ENCODE measurements around the gene KANTR. TPM values are rescaled to one million over a fixed set of nuclear protein-coding genes. Genes with fewer than 3 reads are reported as not detected.

KANTR gene
- total RNA-seq, 2 donors from 2014 or later, result 11.7 to 14.4 TPM

DNA sequence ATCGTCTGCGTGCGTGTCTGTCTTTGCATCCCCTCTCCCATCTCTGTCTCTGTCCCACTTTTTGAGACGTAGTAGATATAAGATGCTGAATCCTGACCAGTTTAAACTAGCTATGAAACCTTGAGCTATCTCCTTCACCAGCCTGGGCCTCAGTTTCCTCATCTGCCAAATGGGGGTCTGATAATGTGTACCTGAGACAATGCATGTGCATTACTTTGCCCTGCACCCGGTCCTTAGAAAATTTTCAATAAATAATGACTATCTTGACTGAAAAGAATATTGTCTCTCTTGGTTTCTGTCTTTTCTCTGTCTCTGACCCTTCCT, 602 bp downstream of the KANTR start:
- peaks cover 45% of the 10 kb centered on the region for H3K9me3 Mint-ChIP-seq
- H3K4me1 Mint-ChIP-seq, result peaks cover 6% of the 10 kb centered on the region
- H3K27ac ChIP-seq (ENCODE audit: low read depth, low read length), result no peak overlapping the region
- WGBS, 2 experiments (ENCODE audit: insufficient coverage in 1 of 2, insufficient read length in 1 of 2), result 3% methylated on average over 4 of the region's 5 CpGs; no CpG with 5 or more reads in 1 of the 2 experiments
- H3K27me3 ChIP-seq (ENCODE audit: control insufficient read depth, insufficient read depth, low read length, poor library complexity, severe bottlenecking), result no peaks in the 10 kb centered on the region
- H3K36me3 Mint-ChIP-seq (ENCODE audit: low read depth), result peaks cover 7% of the 10 kb centered on the region
- no peaks in the 10 kb centered on the region for H3K4me1 ChIP-seq (ENCODE audit: control insufficient read depth, insufficient read depth, low read length)
- H3K4me3 Mint-ChIP-seq, result peak overlapping the region; percentile 79
- peak overlapping the region; percentile 41 for H3K9ac ChIP-seq (ENCODE audit: extremely low read depth, low read length, poor library complexity, severe bottlenecking)
- peak overlapping the region; percentile 88 for H3K4me3 ChIP-seq (ENCODE audit: low read length)
- TF ChIP-seq, protein P1, sequence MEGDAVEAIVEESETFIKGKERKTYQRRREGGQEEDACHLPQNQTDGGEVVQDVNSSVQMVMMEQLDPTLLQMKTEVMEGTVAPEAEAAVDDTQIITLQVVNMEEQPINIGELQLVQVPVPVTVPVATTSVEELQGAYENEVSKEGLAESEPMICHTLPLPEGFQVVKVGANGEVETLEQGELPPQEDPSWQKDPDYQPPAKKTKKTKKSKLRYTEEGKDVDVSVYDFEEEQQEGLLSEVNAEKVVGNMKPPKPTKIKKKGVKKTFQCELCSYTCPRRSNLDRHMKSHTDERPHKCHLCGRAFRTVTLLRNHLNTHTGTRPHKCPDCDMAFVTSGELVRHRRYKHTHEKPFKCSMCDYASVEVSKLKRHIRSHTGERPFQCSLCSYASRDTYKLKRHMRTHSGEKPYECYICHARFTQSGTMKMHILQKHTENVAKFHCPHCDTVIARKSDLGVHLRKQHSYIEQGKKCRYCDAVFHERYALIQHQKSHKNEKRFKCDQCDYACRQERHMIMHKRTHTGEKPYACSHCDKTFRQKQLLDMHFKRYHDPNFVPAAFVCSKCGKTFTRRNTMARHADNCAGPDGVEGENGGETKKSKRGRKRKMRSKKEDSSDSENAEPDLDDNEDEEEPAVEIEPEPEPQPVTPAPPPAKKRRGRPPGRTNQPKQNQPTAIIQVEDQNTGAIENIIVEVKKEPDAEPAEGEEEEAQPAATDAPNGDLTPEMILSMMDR (conservative IDR thresholded peaks at IDR 0.05), result no peak
- H3K27ac Mint-ChIP-seq, result peak overlapping the region; percentile 92
- peaks cover 1% of the 10 kb centered on the region for H3K36me3 ChIP-seq (ENCODE audit: control insufficient read depth, insufficient read depth, low read length)
- no peaks in the 10 kb centered on the region for H3K9me3 ChIP-seq (ENCODE audit: control insufficient read depth, low read length)
- H3K27me3 Mint-ChIP-seq (ENCODE audit: insufficient read depth), result no peaks in the 10 kb centered on the region
- DNase-seq, result no peak

DNA sequence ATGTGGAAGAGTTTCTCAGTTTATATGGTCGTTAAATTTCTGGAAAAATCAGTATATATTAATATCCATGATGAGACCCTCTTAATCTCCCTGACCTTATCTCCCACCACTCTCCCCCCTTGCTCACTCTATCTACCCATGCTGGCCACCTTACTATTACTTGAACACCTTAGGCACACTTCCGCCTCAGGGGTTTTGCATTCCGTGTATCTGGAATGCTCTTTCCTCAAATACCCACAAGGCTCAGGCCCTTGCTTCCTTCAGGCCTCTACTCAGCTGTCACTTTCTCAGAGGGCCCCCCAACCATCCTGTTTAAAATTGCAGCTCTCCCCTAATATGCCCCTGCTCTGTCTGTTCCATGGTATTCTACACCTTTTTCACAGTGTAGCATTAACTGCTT, 1.9 kb downstream of the KANTR start:
- no peak overlapping the region for H3K4me3 Mint-ChIP-seq

DNA sequence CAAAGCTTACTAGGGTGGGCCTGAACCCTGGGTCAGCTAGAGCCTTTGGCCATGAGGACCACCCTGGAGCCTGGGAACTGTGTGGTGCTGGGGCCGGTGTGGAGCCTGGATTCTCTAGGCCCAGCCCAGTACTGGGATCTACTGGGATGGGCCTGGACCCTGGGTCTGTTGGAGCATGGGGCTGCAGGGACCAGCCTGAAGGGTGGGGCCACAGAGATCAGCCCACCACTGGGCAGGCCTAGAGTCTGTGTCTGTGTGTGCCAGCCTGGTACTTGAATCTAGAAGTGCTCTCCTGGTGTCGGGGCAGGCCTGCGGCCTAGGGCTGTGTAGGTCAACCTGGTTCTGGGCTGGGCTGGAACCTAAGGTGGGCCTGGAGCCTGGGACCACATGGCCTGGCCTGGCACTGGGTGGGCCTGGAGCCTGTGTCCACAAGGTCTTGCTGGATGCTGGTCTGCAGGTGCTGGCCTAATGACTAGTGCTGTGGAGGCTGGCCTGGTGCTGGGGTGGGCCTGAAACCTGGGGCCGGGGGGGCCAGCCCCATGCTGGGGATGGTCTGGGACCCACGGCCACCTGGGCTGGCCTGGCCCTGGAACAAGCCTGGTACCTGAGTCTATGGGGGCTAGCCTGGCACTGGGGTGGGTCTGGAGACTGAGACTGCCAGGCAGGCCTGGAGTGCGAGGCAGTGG, 21.1 kb downstream of the KANTR start:
- no peak overlapping the region for H3K4me3 ChIP-seq (ENCODE audit: low read length)
- no peaks in the 10 kb centered on the region for H3K27me3 ChIP-seq (ENCODE audit: control insufficient read depth, insufficient read depth, low read length, poor library complexity, severe bottlenecking)
- Mint-ChIP-seq H3K27me3 (ENCODE audit: insufficient read depth) (no peaks in the 10 kb centered on the region), H3K36me3 (ENCODE audit: low read depth) (peaks cover 17% of the 10 kb centered on the region), H3K4me1 (no peaks in the 10 kb centered on the region), H3K4me3 (no peak overlapping the region), H3K9me3 (peaks cover 49% of the 10 kb centered on the region), H3K27ac (no peak overlapping the region)
- no peaks in the 10 kb centered on the region for H3K9me3 ChIP-seq (ENCODE audit: control insufficient read depth, low read length)
- no peaks in the 10 kb centered on the region for H3K36me3 ChIP-seq (ENCODE audit: control insufficient read depth, insufficient read depth, low read length)
- H3K27ac ChIP-seq (ENCODE audit: low read depth, low read length), result no peak overlapping the region
- TF ChIP-seq, protein P1 (conservative IDR thresholded peaks at IDR 0.05), result no peak
- no peak overlapping the region for H3K9ac ChIP-seq (ENCODE audit: extremely low read depth, low read length, poor library complexity, severe bottlenecking)
- H3K4me1 ChIP-seq (ENCODE audit: control insufficient read depth, insufficient read depth, low read length), result no peaks in the 10 kb centered on the region
- WGBS, 2 experiments (ENCODE audit: insufficient coverage in 1 of 2, insufficient read length in 1 of 2), result 96 to 100% methylated on average over 2 to 6 of the region's 6 CpGs
- DNase-seq, result no peak

More for the DNA sequence above, 1.9 kb downstream of the KANTR start:
- H3K36me3 Mint-ChIP-seq (ENCODE audit: low read depth), result peaks cover 10% of the 10 kb centered on the region
- Histone ChIP-seq H3K4me3 (ENCODE audit: low read length) (no peak overlapping the region), H3K27ac (ENCODE audit: low read depth, low read length) (no peak overlapping the region), H3K9me3 (ENCODE audit: control insufficient read depth, low read length) (no peaks in the 10 kb centered on the region), H3K36me3 (ENCODE audit: control insufficient read depth, insufficient read depth, low read length) (peaks cover 6% of the 10 kb centered on the region), H3K4me1 (ENCODE audit: control insufficient read depth, insufficient read depth, low read length) (no peaks in the 10 kb centered on the region), H3K27me3 (ENCODE audit: control insufficient read depth, insufficient read depth, low read length, poor library complexity, severe bottlenecking) (no peaks in the 10 kb centered on the region), H3K9ac (ENCODE audit: extremely low read depth, low read length, poor library complexity, severe bottlenecking) (no peak overlapping the region)
- 93 to 97% methylated on average over 2 of the region's 3 CpGs for WGBS, 2 experiments (ENCODE audit: insufficient coverage in 1 of 2, insufficient read length in 1 of 2)
- TF ChIP-seq, protein P1 (conservative IDR thresholded peaks at IDR 0.05), result no peak
- H3K4me1 Mint-ChIP-seq, result peaks cover 6% of the 10 kb centered on the region
- DNase-seq, result no peak
- H3K9me3 Mint-ChIP-seq, result peaks cover 41% of the 10 kb centered on the region
- no peak overlapping the region for H3K27ac Mint-ChIP-seq
- no peaks in the 10 kb centered on the region for H3K27me3 Mint-ChIP-seq (ENCODE audit: insufficient read depth)
